IPS-20b (cell line): ENCODE results near the gene DAZAP1.

Source experiments
- H3K27ac ChIP-seq: one replicate; pipeline ENCODE4 v1.5.1; 2013; ENCODE audit warnings: low read length
- H3K27me3 ChIP-seq: 2 replicates; pipeline ENCODE4 v1.6.1; 2013; ENCODE audit warnings: mild to moderate bottlenecking, low read length, inconsistent platforms; ENCODE audit not compliant: insufficient read depth
- H3K36me3 ChIP-seq: 2 replicates; pipeline ENCODE4 v1.6.1; 2013; ENCODE audit warnings: low read depth, mild to moderate bottlenecking, inconsistent platforms, low read length, moderate library complexity; ENCODE audit not compliant: insufficient read depth
- H3K4me1 ChIP-seq: 2 replicates; pipeline ENCODE4 v1.6.1; 2013; ENCODE audit warnings: mild to moderate bottlenecking, control low read depth, inconsistent platforms, low read length, moderate library complexity; ENCODE audit not compliant: insufficient read depth
- H3K4me3 ChIP-seq: 2 replicates; pipeline ENCODE4 v1.5.1; 2013; ENCODE audit warnings: mild to moderate bottlenecking, low read length, inconsistent platforms
- H3K9ac ChIP-seq: 2 replicates; pipeline ENCODE4 v1.6.1; 2013; ENCODE audit warnings: low read depth, mild to moderate bottlenecking, inconsistent platforms, low read length, moderate library complexity
- H3K9me3 ChIP-seq: 2 replicates; pipeline ENCODE4 v1.6.1; 2013; ENCODE audit warnings: mild to moderate bottlenecking, low read depth, low read length, inconsistent platforms; ENCODE audit not compliant: insufficient read depth

Gene DAZAP1

GRCh38 chr19:1483131-1483978, 76.0 kb downstream of the DAZAP1 start:
- no peaks in the 10 kb centered on the region for H3K27me3 ChIP-seq
- H3K27ac ChIP-seq: no peak overlapping the region
- H3K9me3 ChIP-seq: no peaks in the 10 kb centered on the region
- no peak overlapping the region for H3K9ac ChIP-seq
- H3K4me1 ChIP-seq: no peaks in the 10 kb centered on the region
- no peaks in the 10 kb centered on the region for H3K36me3 ChIP-seq
- no peak overlapping the region for H3K4me3 ChIP-seq

- H3K4me3 ChIP-seq: no peak overlapping the region
- H3K9ac ChIP-seq: no peak overlapping the region
Measured at GRCh38 chr19:1483979-1484428, 76.6 kb downstream of the DAZAP1 start.

More at GRCh38 chr19:1483979-1484428, 76.6 kb downstream of the DAZAP1 start:
- no peaks in the 10 kb centered on the region for H3K9me3 ChIP-seq
- H3K27me3 ChIP-seq: no peaks in the 10 kb centered on the region
- no peaks in the 10 kb centered on the region for H3K36me3 ChIP-seq
- no peaks in the 10 kb centered on the region for H3K4me1 ChIP-seq
- no peak overlapping the region for H3K27ac ChIP-seq
